ENCODE data around the gene PRR19. TPM values are rescaled to one million over a fixed set of nuclear protein-coding genes. Genes with fewer than 3 reads are reported as not detected.

Gene PRR19
- total and polyA plus RNA-seq, 10 of the 15 experiments (the other 5 are each of a cell fraction or from before 2014, with no cell fraction given) = 0.09 to 1.7 (median 0.73) TPM; not detected in 1

- no peak for TF ChIP-seq ATF2 (IDR thresholded peaks at IDR 0.05; ENCODE audit: low read length)
- TF ChIP-seq JUND (IDR thresholded peaks at IDR 0.05; ENCODE audit: low read depth, low read length) = no peak
- TF ChIP-seq RFX5 (IDR thresholded peaks at IDR 0.05; ENCODE audit: low read depth, low read length) = 0 out of 2 replicates have a peak, but pooled peaks have one; percentile 45
- no peak for TF ChIP-seq USF2 (IDR thresholded peaks at IDR 0.05; ENCODE audit: borderline replicate concordance, low read depth, low read length)
- TF ChIP-seq RBBP5 (conservative IDR thresholded peaks at IDR 0.05) = no peak
- no peak for TF ChIP-seq ESRRA (IDR thresholded peaks at IDR 0.05; ENCODE audit: low read length)
- no peak for TF ChIP-seq EED (IDR thresholded peaks at IDR 0.05; ENCODE audit: low read depth)
- TF ChIP-seq IKZF2 (IDR thresholded peaks at IDR 0.05) = peak; percentile 52 to 72; a peak in 2 of 4 replicates
- TF ChIP-seq ATF7 (IDR thresholded peaks at IDR 0.05; ENCODE audit: low read depth) = peak; percentile 84
- TF ChIP-seq HDGF (IDR thresholded peaks at IDR 0.05) = peak; percentile 100
- no peak for TF ChIP-seq YY1 (IDR thresholded peaks at IDR 0.05; ENCODE audit: low read depth, low read length)
- TF ChIP-seq CREB1 (IDR thresholded peaks at IDR 0.05; ENCODE audit: low read depth) = peak; percentile 54; the same call in 1 of the 2 replicates
- peak; percentile 52 for TF ChIP-seq NR2C1 (IDR thresholded peaks at IDR 0.05)
- TF ChIP-seq SREBF2 (IDR thresholded peaks at IDR 0.05; ENCODE audit: low read length) = no peak
- TF ChIP-seq EP300 (IDR thresholded peaks at IDR 0.05; ENCODE audit: borderline replicate concordance in 1 of 2, control insufficient read depth in 1 of 2, low read depth in 2 of 2, low read length in 2 of 2) = no peak
- TF ChIP-seq PAX5 (IDR thresholded peaks at IDR 0.05; ENCODE audit: borderline replicate concordance, low read depth, low read length) = peak; percentile 74; the same call in 1 of the 2 replicates
- TF ChIP-seq MYB (IDR thresholded peaks at IDR 0.05; ENCODE audit: borderline replicate concordance, low read depth, low read length) = no peak
- TF ChIP-seq, protein P1, sequence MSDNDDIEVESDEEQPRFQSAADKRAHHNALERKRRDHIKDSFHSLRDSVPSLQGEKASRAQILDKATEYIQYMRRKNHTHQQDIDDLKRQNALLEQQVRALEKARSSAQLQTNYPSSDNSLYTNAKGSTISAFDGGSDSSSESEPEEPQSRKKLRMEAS (IDR thresholded peaks at IDR 0.05; ENCODE audit: low read depth, low read length) = no peak
- TF ChIP-seq FOXK2 (IDR thresholded peaks at IDR 0.05) = peak; percentile 58
- no peak for TF ChIP-seq ETV6 (conservative IDR thresholded peaks at IDR 0.05 in 1 of 2, IDR thresholded peaks at IDR 0.05 in 1 of 2; ENCODE audit: borderline replicate concordance in 1 of 2, low read depth in 1 of 2)
- no peak for TF ChIP-seq IRF3 (IDR thresholded peaks at IDR 0.05)
- no peak for TF ChIP-seq HDAC6 (IDR thresholded peaks at IDR 0.05; ENCODE audit: unreplicated experiment)
- TF ChIP-seq NBN (IDR thresholded peaks at IDR 0.05) = peak; percentile 99
- no peak for TF ChIP-seq ZBTB33 (IDR thresholded peaks at IDR 0.05)
These were observed 18.5 kb upstream of the PRR19 start (continued) for GRCh38 chr19:42283188-42284065.

Data from GM12878 (cell line).